Tracheal epithelial cell (primary cell): Measurements from ENCODE around the gene DGAT2L6. TPM values are rescaled to one million over a fixed set of nuclear protein-coding genes. Genes with fewer than 3 reads are reported as not detected.

Source experiments
- total RNA-seq: library from RNA; depleted of rRNA; stranded (reverse); fragments of >200 nt; gene quantifications from 2 replicates; pipeline ENCODE4 v1.2.1, GENCODE V29; 2014

Gene DGAT2L6
- not detected in 2 replicates for total RNA-seq

GRCh38 chrX:70176938-70177533 lies at the start of gene DGAT2L6:
Gene DGAT2L6 (plus strand): TSS chrX:70177483. CDS start chrX:70177583, 100 bp downstream.

GRCh38 chrX:70133303-70134115 lies 43.8 kb upstream of the DGAT2L6 start, which contains the start of gene IGBP1:
Gene IGBP1 (plus strand): TSS chrX:70133447. CDS start chrX:70133948, 501 bp downstream.

GRCh38 chrX:70234355-70234754 lies 57.1 kb downstream of the DGAT2L6 start, which contains the start of gene AWAT1:
Gene AWAT1 (plus strand): TSS chrX:70234655. CDS start chrX:70234696, 41 bp downstream.

Other genes with a start within 250 kb of the DGAT2L6 start
- not detected in 2 replicates for gene AWAT2, start 127.5 kb upstream of the DGAT2L6 start, total RNA-seq
- not detected in 2 replicates for gene OTUD6A, start 115.0 kb upstream of the DGAT2L6 start, total RNA-seq
- gene IGBP1, start 44.0 kb upstream of the DGAT2L6 start, total RNA-seq, result 111 and 134 TPM in 2 replicates
- not detected in 2 replicates for gene AWAT1, start 57.2 kb downstream of the DGAT2L6 start, total RNA-seq
- gene P2RY4, start 82.7 kb downstream of the DGAT2L6 start, total RNA-seq, result not detected in 2 replicates
- gene ARR3, start 90.9 kb downstream of the DGAT2L6 start, total RNA-seq, result not detected in 2 replicates
- not detected in 2 replicates for gene RAB41, start 104.7 kb downstream of the DGAT2L6 start, total RNA-seq
- 21.1 and 39.3 TPM in 2 replicates for gene PDZD11, start 112.4 kb downstream of the DGAT2L6 start, total RNA-seq
- gene KIF4A, start 112.6 kb downstream of the DGAT2L6 start, total RNA-seq, result 0.43 and 1.4 TPM in 2 replicates
- under 0.01 TPM in 1 of 2 replicates, not detected in the other for gene GDPD2, start 245.8 kb downstream of the DGAT2L6 start, total RNA-seq